Pancreas (tissue), 10 donors: ENCODE results near the gene MRPL46. TPM values are rescaled to one million over a fixed set of nuclear protein-coding genes. Genes with fewer than 3 reads are reported as not detected.
"Not testable (repeated sequence)": the region's sequence is repeated elsewhere in the genome, so short reads cannot be mapped to it uniquely, and the experiment has no call there.

Source experiments
- ATAC-seq, 4 donors: fragments of 200-7000 bp; cut with Tn5 transposase; one replicate each; pipeline versions ENCODE4 v1.8.0 to v1.9.1; 2020; ENCODE audit warnings: mild to moderate bottlenecking in 4 of 4, moderate library complexity in 4 of 4
- DNase-seq, 6 donors: peaks; one replicate each; pipeline ENCODE4 v3.0.0-alpha.2; 2020
- FAIRE-seq: peaks from 2 replicates; lab custom pipeline; 2012; peaks lifted over from hg19 to GRCh38; lab: Jason Lieb, UNC
- H3K27ac ChIP-seq, 4 donors: fragments of 200-600 bp; sonication (generic); 1 replicate in 3 of 4; 2 replicates in 1 of 4; pipeline versions ENCODE4 v1.5.0 to v1.8.0; 2020
- H3K27me3 ChIP-seq, 4 donors: fragments of 200-600 bp; one replicate each; pipeline ENCODE4 v1.8.0; 2021
- H3K36me3 ChIP-seq, 3 donors: fragments of 200-600 bp; sonication (generic) in 1 of 3; one replicate each; pipeline versions ENCODE4 v1.5.0 to v1.8.0; 2020 to 2021
- H3K4me1 ChIP-seq, 3 donors: fragments of 200-600 bp; one replicate each; pipeline ENCODE4 v1.8.0; 2021
- H3K4me3 ChIP-seq, 4 donors: fragments of 200-600 bp; sonication (generic) in 2 of 4; one replicate each; pipeline versions ENCODE4 v1.5.0 to v1.8.0; 2020 to 2021
- H3K9me3 ChIP-seq, 4 donors: fragments of 200-600 bp; one replicate each; pipeline ENCODE4 v1.8.0; 2021
- WGBS, 2 donors: extraction: QIAGEN DNeasy Blood & Tissue Kit; methylation state at CpG; one replicate each; pipeline ENCODE4 v1.1.7; 2013; 5-methylcytosine and 5-hydroxymethylcytosine counted together
- intact Hi-C, 3 donors: fragments of 100-400 bp; cut with DNase I; formaldehyde crosslinking; loops; one replicate each; pipeline versions ENCODE4 v1.11.1 to v1.14.2; 2022
- polyA plus RNA-seq, 2 donors: library from polyadenylated mRNA; stranded (reverse); fragments of 200-250 nt; gene quantifications; one replicate each; pipeline ENCODE4 v1.2.3, GENCODE V29; 2013
- total RNA-seq, 6 donors: library from RNA; stranded (reverse); fragmentation: NEBNext Ultra II Directional in 4 of 6; extraction: Animal tissue kit (Norgen Biotek cat#: 25700) in 4 of 6; gene quantifications; one replicate each; pipeline versions ENCODE4 v1.2.1 to v1.2.4, GENCODE V29; 2021 to 2023
- TF ChIP-seq, protein P1 (sequence below), 4 donors: fragments of 200-600 bp; sonication (generic) in 3 of 4; IDR thresholded peaks; one replicate each; pipeline versions ENCODE4 v1.5.0 to v1.8.0; 2021; ENCODE audit warnings: antibody characterized with exemption in 4 of 4
- donor health status: healthy with polysubstance abuse.
- donor health status: DM: no; HTN: no; CAD: no; lungs with moderate emphysema.
- donor health status: DM: no; HTN: no; CAD: no.
- donor health status: control.
- donor health status: control.
- donor health status: Bipolar disorder and iron deficiency.
- donor health status: DM: yes; HTN: yes; CAD: no.
- donor health status: DM: no; HTN: no; CAD: no.
- donor health status: DM: no; HTN: no; CAD: no.
- donor health status: DM: yes; HTN: yes; CAD: no.

MRPL46 gene
- total and polyA plus RNA-seq, 8 donors, result 6.2 to 18.9 (median 9.1) TPM

DNA sequence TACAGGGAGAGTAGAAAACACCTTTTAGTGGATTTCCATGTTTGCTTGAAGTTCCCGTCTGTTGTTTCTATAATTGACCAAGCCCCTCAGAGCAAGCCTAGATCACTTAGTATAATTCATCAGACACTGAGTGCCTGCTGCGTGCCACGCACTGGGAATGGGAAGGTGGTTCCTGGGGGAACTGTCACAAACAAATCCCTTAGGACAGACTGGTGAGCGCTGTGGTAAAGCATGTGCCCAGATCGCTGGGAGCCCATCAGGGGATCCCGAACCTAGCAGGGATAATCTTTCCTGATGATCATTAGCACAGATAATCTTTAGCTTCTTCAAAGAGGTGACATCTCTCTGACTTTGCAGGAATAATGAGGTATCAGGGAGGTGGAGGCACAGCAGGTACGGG, 9.9 kb upstream of the MRPL46 start:
- ATAC-seq (no peak), FAIRE-seq (no peak), DNase-seq (no peak)
- TF ChIP-seq, protein P1, sequence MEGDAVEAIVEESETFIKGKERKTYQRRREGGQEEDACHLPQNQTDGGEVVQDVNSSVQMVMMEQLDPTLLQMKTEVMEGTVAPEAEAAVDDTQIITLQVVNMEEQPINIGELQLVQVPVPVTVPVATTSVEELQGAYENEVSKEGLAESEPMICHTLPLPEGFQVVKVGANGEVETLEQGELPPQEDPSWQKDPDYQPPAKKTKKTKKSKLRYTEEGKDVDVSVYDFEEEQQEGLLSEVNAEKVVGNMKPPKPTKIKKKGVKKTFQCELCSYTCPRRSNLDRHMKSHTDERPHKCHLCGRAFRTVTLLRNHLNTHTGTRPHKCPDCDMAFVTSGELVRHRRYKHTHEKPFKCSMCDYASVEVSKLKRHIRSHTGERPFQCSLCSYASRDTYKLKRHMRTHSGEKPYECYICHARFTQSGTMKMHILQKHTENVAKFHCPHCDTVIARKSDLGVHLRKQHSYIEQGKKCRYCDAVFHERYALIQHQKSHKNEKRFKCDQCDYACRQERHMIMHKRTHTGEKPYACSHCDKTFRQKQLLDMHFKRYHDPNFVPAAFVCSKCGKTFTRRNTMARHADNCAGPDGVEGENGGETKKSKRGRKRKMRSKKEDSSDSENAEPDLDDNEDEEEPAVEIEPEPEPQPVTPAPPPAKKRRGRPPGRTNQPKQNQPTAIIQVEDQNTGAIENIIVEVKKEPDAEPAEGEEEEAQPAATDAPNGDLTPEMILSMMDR (IDR thresholded peaks at IDR 0.05), result no peak
- Histone ChIP-seq H3K27me3 (no peaks in the 10 kb centered on the region), H3K4me1 (no peaks in the 10 kb centered on the region), H3K36me3 (peaks cover 0 to 21% (median 15%) of the 10 kb centered on the region in 3 donors), H3K4me3 (no peak overlapping the region), H3K27ac (no peak overlapping the region), H3K9me3 (no peaks in the 10 kb centered on the region)
- WGBS, 2 donors, result 84 to 89% methylated on average over 7 of the region's 7 CpGs
- intact Hi-C loops, result no loop called here

DNA sequence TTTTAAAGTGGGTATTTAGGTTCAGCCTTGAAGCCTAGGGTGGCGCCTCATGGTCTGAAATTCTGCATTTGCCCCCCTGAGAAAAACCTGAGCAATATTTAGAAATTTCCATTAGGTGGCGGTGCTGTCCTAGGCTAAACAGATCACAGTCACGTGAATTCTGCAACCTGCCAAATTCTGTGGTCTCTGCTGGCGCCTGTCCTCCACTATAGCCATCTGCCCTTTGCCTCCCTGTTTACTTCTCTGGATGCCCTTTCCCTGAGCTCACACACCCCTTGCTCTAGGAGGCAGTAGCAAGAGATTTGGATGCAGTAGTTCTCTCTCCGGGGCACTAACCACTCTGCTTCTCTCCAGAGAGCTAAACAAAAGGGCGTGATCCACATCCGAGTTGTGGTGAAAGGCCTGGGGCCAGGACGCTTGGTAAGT, 9.5 kb upstream of the MRPL46 start:
- intact Hi-C loops, result no loop called here
- H3K27ac ChIP-seq, result no peak overlapping the region
- 68 to 71% methylated on average over 8 of the region's 8 CpGs for WGBS, 2 donors
- no peaks in the 10 kb centered on the region for H3K4me1 ChIP-seq
- H3K4me3 ChIP-seq, result no peak overlapping the region
- H3K36me3 ChIP-seq, result peaks cover 0 to 21% (median 15%) of the 10 kb centered on the region in 3 donors
- TF ChIP-seq, protein P1 (IDR thresholded peaks at IDR 0.05), result peak in 3 of 4 donors; percentile 10 to 24 (median 15)
- no peak for FAIRE-seq
- DNase-seq, result peak in 2 of 6 donors; percentile 31 to 40
- no peaks in the 10 kb centered on the region for H3K9me3 ChIP-seq
- ATAC-seq, result peak; percentile 46 to 85 (median 78)
- H3K27me3 ChIP-seq, result no peaks in the 10 kb centered on the region

DNA sequence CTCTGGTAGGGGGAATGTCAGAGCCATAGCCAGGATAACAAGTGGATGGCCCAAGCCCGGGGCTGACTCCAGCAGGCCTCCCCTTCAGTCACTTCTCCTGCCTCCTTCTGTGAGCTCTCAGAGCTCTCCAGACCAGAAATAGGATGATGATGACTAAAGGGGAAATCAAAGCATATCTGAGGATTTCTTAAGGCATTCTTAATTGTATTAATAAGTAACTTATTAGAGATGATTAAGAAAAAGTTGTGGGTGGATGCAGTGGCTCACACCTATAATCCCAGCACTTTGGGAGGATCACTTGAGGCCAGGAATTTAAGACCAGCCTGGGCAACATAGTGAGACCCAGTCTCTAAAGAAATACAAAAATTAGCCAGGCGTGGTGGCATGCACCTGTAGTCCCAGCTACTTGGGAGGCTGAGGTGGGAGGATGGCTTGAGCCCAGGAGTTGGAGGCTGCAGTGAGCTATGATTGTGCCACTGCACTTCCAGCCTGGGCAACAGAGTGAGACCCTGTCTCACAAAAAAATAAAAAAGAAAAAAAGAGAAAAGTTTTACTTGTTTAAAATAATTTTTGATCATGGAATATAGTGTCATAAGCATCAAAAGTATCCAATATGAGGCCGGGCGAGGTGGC, 6.6 kb upstream of the MRPL46 start:
- H3K36me3 ChIP-seq, result peaks cover 0 to 21% (median 15%) of the 10 kb centered on the region in 3 donors
- H3K9me3 ChIP-seq, H3K4me3 ChIP-seq, intact Hi-C loops, H3K4me1 ChIP-seq, ATAC-seq, H3K27me3 ChIP-seq, H3K27ac ChIP-seq, DNase-seq, FAIRE-seq: not testable (repeated sequence)
- WGBS, 2 donors, result 93 to 96% methylated on average over 4 of the region's 4 CpGs

DNA sequence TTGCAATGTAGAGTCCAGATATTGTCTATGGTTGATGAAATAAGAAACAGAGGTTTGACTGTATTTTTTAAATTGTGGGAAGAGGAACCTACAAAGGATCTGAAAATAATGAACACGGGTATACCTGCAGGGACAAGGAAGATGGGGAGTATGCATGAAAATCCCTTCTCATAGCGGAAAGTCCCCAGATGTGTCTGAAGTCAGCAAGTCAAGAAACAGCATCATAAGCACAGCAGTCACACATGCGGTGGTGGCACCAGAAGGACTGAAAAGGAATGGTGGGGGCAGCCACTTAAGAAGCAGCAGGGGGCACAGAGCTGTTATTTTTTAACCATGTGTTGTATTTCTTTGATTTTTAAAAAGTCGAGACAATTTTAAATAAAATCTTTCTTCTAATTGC, 5.0 kb upstream of the MRPL46 start:
- 82 to 87% methylated on average over 4 of the region's 4 CpGs for WGBS, 2 donors
- no peak for DNase-seq
- H3K27me3 ChIP-seq, result no peaks in the 10 kb centered on the region
- no peak overlapping the region for H3K27ac ChIP-seq
- H3K4me3 ChIP-seq, result no peak overlapping the region
- intact Hi-C loops, result no loop called here
- H3K36me3 ChIP-seq, result peaks cover 0 to 21% (median 15%) of the 10 kb centered on the region in 3 donors
- no peak for FAIRE-seq
- TF ChIP-seq, protein P1 (IDR thresholded peaks at IDR 0.05), result no peak
- no peaks in the 10 kb centered on the region for H3K9me3 ChIP-seq
- H3K4me1 ChIP-seq, result peaks cover 0 to 9% (median 5%) of the 10 kb centered on the region in 3 donors
- no peak for ATAC-seq

DNA sequence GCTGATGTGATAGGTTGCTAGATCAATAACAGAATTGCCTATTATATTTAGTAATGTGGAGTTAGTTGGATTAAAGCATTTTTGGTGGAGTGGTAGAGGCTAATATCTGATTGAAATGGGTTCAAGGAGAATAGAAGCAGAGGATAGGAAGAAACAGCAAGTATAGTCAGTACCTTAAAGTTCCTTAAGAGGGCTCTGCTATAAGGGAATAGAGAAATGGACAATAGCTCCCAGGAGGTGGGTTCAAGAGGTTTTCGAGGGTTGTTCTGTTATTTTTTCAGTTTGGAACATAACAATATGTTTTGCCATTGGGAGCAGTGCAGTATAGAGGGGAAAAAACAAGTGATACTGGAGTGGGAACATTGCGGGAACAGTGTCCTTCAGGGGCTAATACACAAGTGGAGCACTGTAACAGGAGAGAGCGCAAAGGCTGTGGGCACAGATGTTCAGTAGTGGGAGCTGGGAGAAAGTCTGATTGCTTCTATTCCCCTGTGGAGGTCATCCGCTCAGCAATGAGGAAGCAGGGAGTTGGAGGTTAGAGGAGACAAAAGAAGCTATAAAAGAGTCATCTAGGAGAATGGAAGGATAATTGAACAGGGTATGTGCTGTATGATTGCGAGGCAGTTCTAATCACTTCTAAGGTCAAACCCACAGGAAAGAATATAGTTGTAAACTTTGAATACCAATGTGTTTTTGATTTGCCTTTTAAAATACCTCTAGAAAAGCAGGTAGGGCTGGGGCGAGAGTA, 3.6 kb upstream of the MRPL46 start:
- TF ChIP-seq, protein P1 (IDR thresholded peaks at IDR 0.05), result no peak
- H3K4me1 ChIP-seq, result peaks cover 7 to 18% (median 12%) of the 10 kb centered on the region in 3 donors
- FAIRE-seq (no peak), DNase-seq (no peak), ATAC-seq (no peak)
- no peaks in the 10 kb centered on the region for H3K9me3 ChIP-seq
- WGBS, 2 donors, result 90 to 94% methylated on average over 6 of the region's 6 CpGs
- H3K4me3 ChIP-seq, result no peak overlapping the region
- H3K27ac ChIP-seq, result no peak overlapping the region
- peaks cover 0 to 21% (median 15%) of the 10 kb centered on the region in 3 donors for H3K36me3 ChIP-seq
- intact Hi-C loops, result no loop called here
- no peaks in the 10 kb centered on the region for H3K27me3 ChIP-seq
